Measurements from ENCODE around the gene FAM170B.

FAM170B gene

DNA sequence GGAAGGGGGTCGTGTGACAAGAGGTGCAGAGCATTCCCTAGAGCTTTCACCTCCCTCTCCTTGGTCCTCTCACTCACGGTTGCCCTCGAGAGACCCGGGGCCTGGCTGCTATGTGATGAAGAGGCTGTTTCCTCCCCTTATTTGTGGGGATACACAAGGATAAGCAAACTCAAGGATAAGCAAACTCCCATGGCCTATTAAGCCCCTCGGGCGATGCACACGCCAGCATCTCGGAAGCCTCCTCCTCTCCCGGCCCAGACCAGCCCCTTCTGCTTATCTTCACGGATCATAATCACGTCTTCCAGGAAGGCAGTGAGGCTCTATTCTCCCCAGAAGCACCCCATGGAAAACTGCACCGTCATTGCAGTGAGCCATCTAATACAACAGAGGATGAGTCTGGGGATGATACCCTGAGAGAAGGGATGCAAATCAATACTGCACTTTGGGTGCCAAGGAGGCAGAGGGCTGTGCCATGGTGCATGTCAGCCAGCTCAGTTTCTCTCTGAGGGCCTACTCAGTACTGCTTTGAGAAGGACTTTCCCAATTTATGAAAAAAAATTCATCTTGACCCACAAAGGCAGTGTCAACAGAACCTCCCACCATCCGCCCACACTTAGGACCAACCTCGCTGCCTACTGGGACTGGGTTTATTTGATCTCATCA, 32.1 kb upstream of the FAM170B start:
- H3K4me3 ChIP-seq, result no peak overlapping the region
- H3K9ac ChIP-seq (ENCODE audit: insufficient read length), result no peak overlapping the region
- DNase-seq (ENCODE audit: low read depth, low spot score), result no peak
- no peaks in the 10 kb centered on the region for H3K36me3 ChIP-seq (ENCODE audit: insufficient read depth, low read length)
- H3K27ac ChIP-seq, result no peak overlapping the region
- H3K9me3 ChIP-seq (ENCODE audit: low read depth, low read length), result no peaks in the 10 kb centered on the region
- no peak for TF ChIP-seq FOXP2 (optimal IDR thresholded peaks at IDR 0.05; ENCODE audit: control extremely low read depth, extremely low read length, insufficient read depth)
- no peak for TF ChIP-seq EZH2 (IDR thresholded peaks at IDR 0.05)
- no peak for TF ChIP-seq POLR2AphosphoS5 (IDR thresholded peaks at IDR 0.05; ENCODE audit: borderline replicate concordance, low read depth, low read length)

- no peak for DNase-seq (ENCODE audit: low read depth, low spot score)
- Histone ChIP-seq H3K9me3 (ENCODE audit: low read depth, low read length) (no peaks in the 10 kb centered on the region), H3K4me3 (no peak overlapping the region), H3K36me3 (ENCODE audit: insufficient read depth, low read length) (no peaks in the 10 kb centered on the region), H3K27ac (no peak overlapping the region), H3K9ac (ENCODE audit: insufficient read length) (no peak overlapping the region)
- no peak for TF ChIP-seq POLR2AphosphoS5 (IDR thresholded peaks at IDR 0.05; ENCODE audit: borderline replicate concordance, low read depth, low read length)
- no peak for TF ChIP-seq FOXP2 (optimal IDR thresholded peaks at IDR 0.05; ENCODE audit: control extremely low read depth, extremely low read length, insufficient read depth)
- no peak for TF ChIP-seq EZH2 (IDR thresholded peaks at IDR 0.05)
Measured at GRCh38 chr10:49165259-49165658, 31.4 kb upstream of the FAM170B start.

DNA sequence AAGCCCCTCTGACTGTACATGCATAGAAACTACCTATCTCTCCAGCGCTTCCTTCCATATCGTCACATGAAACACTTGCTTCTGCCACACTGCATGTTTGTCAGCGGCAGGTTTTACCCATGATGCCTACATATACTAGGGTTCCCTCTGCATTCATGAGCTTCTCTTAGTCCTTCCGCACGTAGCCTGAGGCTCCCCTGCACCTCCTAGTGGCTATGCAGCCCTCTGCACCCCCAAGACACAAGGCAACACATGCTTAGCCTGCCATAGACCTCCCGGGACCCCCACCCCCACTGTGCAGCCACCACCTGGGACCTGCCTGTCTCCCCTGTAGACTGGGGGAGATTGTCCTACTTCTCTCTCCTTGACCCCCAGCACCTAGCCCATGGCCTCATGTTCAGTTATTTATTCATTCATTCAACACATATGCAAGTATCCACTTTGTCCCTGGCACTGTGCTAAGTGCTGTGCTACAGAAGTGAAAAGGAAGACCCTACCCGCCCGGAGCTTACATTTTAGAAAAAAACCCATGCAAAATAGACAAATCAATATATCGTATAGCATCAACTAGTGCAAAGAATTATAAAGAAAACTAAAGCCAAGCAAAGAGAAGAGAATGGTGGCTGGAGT, 30.9 kb upstream of the FAM170B start:
- H3K9ac ChIP-seq (ENCODE audit: insufficient read length), result no peak overlapping the region

GRCh38 chr10:49163741-49164140, 29.9 kb upstream of the FAM170B start:
- no peak overlapping the region for H3K4me3 ChIP-seq
- no peak overlapping the region for H3K9ac ChIP-seq (ENCODE audit: insufficient read length)
- H3K9me3 ChIP-seq (ENCODE audit: low read depth, low read length), result no peaks in the 10 kb centered on the region
- no peak for DNase-seq (ENCODE audit: low read depth, low spot score)
- H3K36me3 ChIP-seq (ENCODE audit: insufficient read depth, low read length), result no peaks in the 10 kb centered on the region
- no peak for TF ChIP-seq EZH2 (IDR thresholded peaks at IDR 0.05)
- TF ChIP-seq POLR2AphosphoS5 (IDR thresholded peaks at IDR 0.05; ENCODE audit: borderline replicate concordance, low read depth, low read length), result no peak
- no peak for TF ChIP-seq FOXP2 (optimal IDR thresholded peaks at IDR 0.05; ENCODE audit: control extremely low read depth, extremely low read length, insufficient read depth)
- H3K27ac ChIP-seq, result no peak overlapping the region

More for the DNA sequence above, 30.9 kb upstream of the FAM170B start:
- Histone ChIP-seq H3K36me3 (ENCODE audit: insufficient read depth, low read length) (no peaks in the 10 kb centered on the region), H3K27ac (no peak overlapping the region), H3K9me3 (ENCODE audit: low read depth, low read length) (no peaks in the 10 kb centered on the region), H3K4me3 (no peak overlapping the region)
- no peak for DNase-seq (ENCODE audit: low read depth, low spot score)
- TF ChIP-seq FOXP2 (optimal IDR thresholded peaks at IDR 0.05; ENCODE audit: control extremely low read depth, extremely low read length, insufficient read depth) (no peak), POLR2AphosphoS5 (IDR thresholded peaks at IDR 0.05; ENCODE audit: borderline replicate concordance, low read depth, low read length) (no peak), EZH2 (IDR thresholded peaks at IDR 0.05) (no peak)

GRCh38 chr10:49162761-49163310, 29.0 kb upstream of the FAM170B start:
- DNase-seq (ENCODE audit: low read depth, low spot score), result no peak
- no peak for TF ChIP-seq FOXP2 (optimal IDR thresholded peaks at IDR 0.05; ENCODE audit: control extremely low read depth, extremely low read length, insufficient read depth)
- TF ChIP-seq EZH2 (IDR thresholded peaks at IDR 0.05), result no peak
- TF ChIP-seq POLR2AphosphoS5 (IDR thresholded peaks at IDR 0.05; ENCODE audit: borderline replicate concordance, low read depth, low read length), result no peak
- Histone ChIP-seq H3K9ac (ENCODE audit: insufficient read length) (no peak overlapping the region), H3K27ac (no peak overlapping the region), H3K9me3 (ENCODE audit: low read depth, low read length) (no peaks in the 10 kb centered on the region), H3K4me3 (no peak overlapping the region), H3K36me3 (ENCODE audit: insufficient read depth, low read length) (no peaks in the 10 kb centered on the region)

- TF ChIP-seq FOXP2 (optimal IDR thresholded peaks at IDR 0.05; ENCODE audit: control extremely low read depth, extremely low read length, insufficient read depth) (no peak), POLR2AphosphoS5 (IDR thresholded peaks at IDR 0.05; ENCODE audit: borderline replicate concordance, low read depth, low read length) (no peak), EZH2 (IDR thresholded peaks at IDR 0.05) (no peak)
- H3K4me3 ChIP-seq, result no peak overlapping the region
- H3K27ac ChIP-seq, result no peak overlapping the region
- no peaks in the 10 kb centered on the region for H3K36me3 ChIP-seq (ENCODE audit: insufficient read depth, low read length)
- no peak overlapping the region for H3K9ac ChIP-seq (ENCODE audit: insufficient read length)
- no peaks in the 10 kb centered on the region for H3K9me3 ChIP-seq (ENCODE audit: low read depth, low read length)
- no peak for DNase-seq (ENCODE audit: low read depth, low spot score)
Measured at GRCh38 chr10:49162063-49162462, 28.2 kb upstream of the FAM170B start.

DNA sequence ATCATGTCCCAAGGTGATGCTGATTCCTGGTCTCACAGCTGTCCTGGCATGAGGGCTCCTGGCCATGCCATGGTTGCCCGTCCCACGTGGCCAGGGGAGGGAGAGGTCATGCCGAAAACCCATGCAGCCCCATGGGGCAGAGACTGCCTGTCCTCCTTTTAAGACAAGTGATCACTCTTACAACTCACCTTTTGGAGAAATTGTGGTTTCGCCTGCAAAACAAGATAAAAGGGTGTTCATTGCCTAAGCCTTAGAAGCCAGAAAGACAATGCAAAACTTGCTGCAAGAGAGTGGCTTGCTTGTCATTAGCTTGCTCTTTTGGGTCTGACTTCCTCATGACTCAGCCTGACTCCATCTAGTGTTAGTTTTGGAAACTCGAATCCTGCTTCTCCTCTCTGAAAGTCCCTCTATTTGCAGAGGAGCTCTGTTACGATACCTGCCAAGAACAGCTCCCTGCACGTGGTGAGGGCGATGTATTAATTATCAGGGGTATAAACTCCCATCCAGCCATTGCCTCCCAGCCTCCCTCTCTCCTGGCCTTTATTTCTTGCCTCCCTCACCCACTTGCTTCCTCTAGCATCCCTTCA, 27.7 kb upstream of the FAM170B start:
- no peaks in the 10 kb centered on the region for H3K9me3 ChIP-seq (ENCODE audit: low read depth, low read length)
- no peak overlapping the region for H3K27ac ChIP-seq
- no peak for DNase-seq (ENCODE audit: low read depth, low spot score)
- no peak overlapping the region for H3K9ac ChIP-seq (ENCODE audit: insufficient read length)
- H3K4me3 ChIP-seq, result no peak overlapping the region
- TF ChIP-seq FOXP2 (optimal IDR thresholded peaks at IDR 0.05; ENCODE audit: control extremely low read depth, extremely low read length, insufficient read depth) (no peak), POLR2AphosphoS5 (IDR thresholded peaks at IDR 0.05; ENCODE audit: borderline replicate concordance, low read depth, low read length) (no peak), EZH2 (IDR thresholded peaks at IDR 0.05) (no peak)
- H3K36me3 ChIP-seq (ENCODE audit: insufficient read depth, low read length), result no peaks in the 10 kb centered on the region

DNA sequence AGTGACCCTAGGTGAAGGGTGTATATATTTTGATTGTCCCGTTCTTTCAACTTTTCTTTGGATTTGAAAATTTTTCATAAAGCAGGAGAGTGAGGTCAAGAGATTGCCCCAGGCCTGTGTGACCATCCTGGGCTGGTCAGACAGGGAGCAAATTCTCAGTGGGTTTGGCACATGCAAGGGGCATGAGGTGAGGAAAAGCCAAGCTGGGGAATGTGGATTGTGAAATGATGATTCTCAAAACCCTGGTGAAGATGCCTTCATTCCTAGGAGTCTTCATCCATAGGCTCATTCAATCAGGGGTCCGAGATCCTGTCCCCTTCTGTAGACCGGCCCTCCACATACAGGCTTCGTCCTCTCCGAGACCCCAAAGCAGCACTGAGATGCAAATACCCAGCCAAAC, 27.0 kb upstream of the FAM170B start:
- Histone ChIP-seq H3K9me3 (ENCODE audit: low read depth, low read length) (no peaks in the 10 kb centered on the region), H3K4me3 (no peak overlapping the region), H3K9ac (ENCODE audit: insufficient read length) (no peak overlapping the region), H3K27ac (no peak overlapping the region), H3K36me3 (ENCODE audit: insufficient read depth, low read length) (no peaks in the 10 kb centered on the region)
- no peak for DNase-seq (ENCODE audit: low read depth, low spot score)
- TF ChIP-seq FOXP2 (optimal IDR thresholded peaks at IDR 0.05; ENCODE audit: control extremely low read depth, extremely low read length, insufficient read depth), result no peak
- TF ChIP-seq EZH2 (IDR thresholded peaks at IDR 0.05), result no peak
- no peak for TF ChIP-seq POLR2AphosphoS5 (IDR thresholded peaks at IDR 0.05; ENCODE audit: borderline replicate concordance, low read depth, low read length)
